SU-DHL-6 (cell line): ENCODE results near the gene MORN5.

ENCODE experiments used
- H2AFZ ChIP-seq: fragments of 200-600 bp; sonication (generic); 2 replicates; pipeline ENCODE4 v1.6.1; 2014; ENCODE audit warnings: low read depth, mild to moderate bottlenecking, moderate library complexity, mixed read lengths, antibody characterized with exemption, low read length; ENCODE audit not compliant: severe bottlenecking
- H3F3A ChIP-seq: fragments of 200-600 bp; shearing (Covaris generic); 2 replicates; pipeline ENCODE4 v1.6.0; 2016; ENCODE audit warnings: antibody characterized with exemption, mild to moderate bottlenecking; ENCODE audit not compliant: insufficient read depth
- H3K27ac ChIP-seq: fragments of 200-600 bp; sonication (generic); 2 replicates; pipeline ENCODE4 v1.5.1; 2016; ENCODE audit warnings: low read depth, mild to moderate bottlenecking, low read length, moderate library complexity, mixed read lengths
- H3K27me3 ChIP-seq: fragments of 200-600 bp; sonication (generic), shearing (Covaris generic); 2 replicates; pipeline ENCODE4 v1.6.0; 2014; ENCODE audit warnings: mild to moderate bottlenecking, low read length
- H3K36me3 ChIP-seq: fragments of 200-600 bp; sonication (generic); 2 replicates; pipeline ENCODE4 v1.6.1; 2014; ENCODE audit warnings: mild to moderate bottlenecking, low read length, mixed read lengths
- H3K4me2 ChIP-seq: fragments of 300-600, 200-600 bp; shearing (Covaris generic), sonication (generic); 2 replicates; pipeline ENCODE4 v1.6.0; 2014; ENCODE audit warnings: low read length, low read depth, mild to moderate bottlenecking; ENCODE audit not compliant: poor library complexity, severe bottlenecking
- H3K4me3 ChIP-seq: fragments of 200-600 bp; sonication (generic); 2 replicates; pipeline ENCODE4 v1.5.1; 2014; ENCODE audit warnings: antibody characterized with exemption, low read length, mild to moderate bottlenecking, mixed read lengths; ENCODE audit not compliant: insufficient read depth, poor library complexity, severe bottlenecking
- H3K79me2 ChIP-seq: fragments of 200-600 bp; sonication (generic); 2 replicates; pipeline ENCODE4 v1.6.1; 2014; ENCODE audit warnings: mild to moderate bottlenecking, low read length, moderate library complexity; ENCODE audit not compliant: insufficient read depth
- H3K9ac ChIP-seq: fragments of 200-600 bp; sonication (generic); 2 replicates; pipeline ENCODE4 v1.7.0; 2014; ENCODE audit warnings: mild to moderate bottlenecking, low read length
- H3K9me2 ChIP-seq: fragments of 200-600 bp; sonication (generic); replicated peaks from 2 replicates; pipeline ENCODE4 v1.6.1; 2014; ENCODE audit warnings: low read length; ENCODE audit not compliant: insufficient read depth
- H3K9me3 ChIP-seq: fragments of 200-600 bp; sonication (generic); 2 replicates; pipeline ENCODE4 v1.6.1; 2014; ENCODE audit warnings: low read length, mixed read lengths; ENCODE audit not compliant: insufficient read depth
- H4K20me1 ChIP-seq: fragments of 200-600 bp; sonication (generic); 2 replicates; pipeline ENCODE4 v1.6.1; 2014; ENCODE audit warnings: low read depth, mild to moderate bottlenecking, antibody characterized with exemption, low read length, moderate library complexity, mixed read lengths
- CTCF ChIP-seq: fragments of 200-600 bp; sonication (generic); IDR thresholded peaks from one replicate; pipeline ENCODE4 v1.5.1; 2017; ENCODE audit warnings: antibody characterized with exemption, mild to moderate bottlenecking, low read length, moderate library complexity; ENCODE audit not compliant: insufficient read depth, poor library complexity, severe bottlenecking
- EZH2phosphoT487 ChIP-seq: fragments of 200-600 bp; sonication (generic), shearing (Covaris generic); conservative IDR thresholded peaks from 2 replicates; pipeline ENCODE4 v1.6.1; 2018; ENCODE audit warnings: mild to moderate bottlenecking, antibody characterized with exemption, low read length, moderate library complexity, mixed read lengths

Gene MORN5

GRCh38 chr9:122144836-122145591 lies 14.7 kb upstream of the MORN5 start:
- Histone ChIP-seq H3K36me3 (peaks cover 3% of the 10 kb centered on the region; the same call in 1 of the 2 replicates), H4K20me1 (no peaks in the 10 kb centered on the region)

GRCh38 chr9:122145592-122145863 lies 14.2 kb upstream of the MORN5 start:
- H3K4me2 ChIP-seq = no peak overlapping the region
- no peak overlapping the region for H2AFZ ChIP-seq
- H3K9me2 ChIP-seq = no peaks in the 10 kb centered on the region
- H3K9me3 ChIP-seq = no peaks in the 10 kb centered on the region
- H3K79me2 ChIP-seq = no peaks in the 10 kb centered on the region
- H3K9ac ChIP-seq = no peak overlapping the region
- no peaks in the 10 kb centered on the region for H3F3A ChIP-seq
- H3K36me3 ChIP-seq = peaks cover 3% of the 10 kb centered on the region; the same call in 1 of the 2 replicates
- H4K20me1 ChIP-seq = no peaks in the 10 kb centered on the region
- H3K27me3 ChIP-seq = no peaks in the 10 kb centered on the region
- TF ChIP-seq EZH2phosphoT487 (no peak), CTCF (no peak)
- H3K27ac ChIP-seq = no peak overlapping the region
- H3K4me3 ChIP-seq = no peak overlapping the region

More at GRCh38 chr9:122144836-122145591, 14.7 kb upstream of the MORN5 start:
- peak; percentile 33 for TF ChIP-seq CTCF
- no peak for TF ChIP-seq EZH2phosphoT487
- Histone ChIP-seq H3K9ac (no peak overlapping the region), H3K9me3 (no peaks in the 10 kb centered on the region), H3F3A (no peaks in the 10 kb centered on the region), H3K27me3 (no peaks in the 10 kb centered on the region), H3K79me2 (no peaks in the 10 kb centered on the region), H3K27ac (no peak overlapping the region), H3K4me3 (no peak overlapping the region), H2AFZ (no peak overlapping the region), H3K9me2 (no peaks in the 10 kb centered on the region), H3K4me2 (no peak overlapping the region)

GRCh38 chr9:122151267-122151828 lies 8.4 kb upstream of the MORN5 start:
- Histone ChIP-seq H3K36me3 (peaks cover 3% of the 10 kb centered on the region; the same call in 1 of the 2 replicates), H3K9me2 (no peaks in the 10 kb centered on the region), H2AFZ (no peak overlapping the region), H3K79me2 (peaks cover 21% of the 10 kb centered on the region), H3F3A (no peaks in the 10 kb centered on the region), H3K27ac (no peak overlapping the region), H3K4me2 (no peak overlapping the region), H3K9ac (no peak overlapping the region), H3K4me3 (no peak overlapping the region), H4K20me1 (no peaks in the 10 kb centered on the region), H3K9me3 (no peaks in the 10 kb centered on the region), H3K27me3 (no peaks in the 10 kb centered on the region)
- TF ChIP-seq EZH2phosphoT487 (no peak), CTCF (no peak)
